ENCODE data around the gene ST6GALNAC1. TPM values are rescaled to one million over a fixed set of nuclear protein-coding genes. Genes with fewer than 3 reads are reported as not detected.

The ST6GALNAC1 gene
- total and polyA plus RNA-seq, 2 of the 4 experiments (the other 2 are of a cell fraction): not detected

- H2AK5ac ChIP-seq (ENCODE audit: low read depth, low read length): peak overlapping the region; percentile 23; the same call in 1 of the 2 replicates
- peak; percentile 71 for TF ChIP-seq POLR2A (IDR thresholded peaks at IDR 0.05; ENCODE audit: low read depth, low read length)
- TF ChIP-seq ELK1 (IDR thresholded peaks at IDR 0.05; ENCODE audit: borderline replicate concordance, low read depth, low read length): no peak
- no peak for TF ChIP-seq MXI1 (IDR thresholded peaks at IDR 0.05; ENCODE audit: borderline replicate concordance, low read depth, low read length)
- 0 out of 2 replicates have a peak, but pooled peaks have one; percentile 50 for TF ChIP-seq BHLHE40 (IDR thresholded peaks at IDR 0.05; ENCODE audit: low read depth, low read length)
- dilution Hi-C loops (cut with HindIII; ENCODE audit: low sequenced_read_pairs, unreplicated experiment): no loop called here
- peak overlapping the region; percentile 69 for H2BK120ac ChIP-seq (ENCODE audit: low read depth, low read length)
- peaks cover 12% of the 10 kb centered on the region for H3K36me3 ChIP-seq (ENCODE audit: control insufficient read depth, insufficient read depth, low read length)
- DNase-seq (no peak), ATAC-seq (ENCODE audit: low read depth) (peak; percentile 21)
- H3K9me1 ChIP-seq (ENCODE audit: insufficient read depth, low read length): peaks cover 18% of the 10 kb centered on the region
- no peak overlapping the region for H2BK15ac ChIP-seq (ENCODE audit: low read depth, low read length)
- H3K14ac ChIP-seq (replicated peaks; ENCODE audit: low read depth, low read length): peak overlapping the region; percentile 89
- no peaks in the 10 kb centered on the region for H3K9me3 ChIP-seq (ENCODE audit: control insufficient read depth, insufficient read depth, low read length)
- H3K27ac ChIP-seq (ENCODE audit: insufficient read depth, low read length): peak overlapping the region; percentile 76
- H4K20me1 ChIP-seq (ENCODE audit: insufficient read depth, low read length): no peaks in the 10 kb centered on the region
- peak overlapping the region; percentile 78 for H2BK5ac ChIP-seq (ENCODE audit: low read depth, low read length, poor library complexity, severe bottlenecking)
- peak overlapping the region; percentile 79 for H3K4me2 ChIP-seq (ENCODE audit: low read depth, low read length)
- peak overlapping the region; percentile 86 for H3K9ac ChIP-seq (ENCODE audit: low read depth, low read length)
- peak overlapping the region; percentile 68 for H3K23ac ChIP-seq (ENCODE audit: low read depth, low read length)
- no peak overlapping the region for H2BK20ac ChIP-seq (ENCODE audit: low read depth, low read length)
- ChIA-PET POLR2A (ENCODE audit: unreplicated experiment) (interaction anchor here (0.6 to 0.9 kb wide), 2 partner anchors 13 to 97 kb away, joined by 3 to 6 read pairs; no protein-coding TSS in a partner anchor), CTCF (interaction anchor here (1.2 to 1.7 kb wide), 3 partner anchors 10 to 149 kb away, joined by 3 to 6 read pairs (median 3); no protein-coding TSS in a partner anchor)
- peak overlapping the region; percentile 78 for H3K56ac ChIP-seq (ENCODE audit: extremely low read depth, insufficient read depth, low read length)
- H3K4me3 ChIP-seq (ENCODE audit: insufficient read depth, low read depth, low read length): peak overlapping the region; percentile 63
- H2AK9ac ChIP-seq (replicated peaks; ENCODE audit: low read depth, low read length, poor library complexity): peak overlapping the region; percentile 1
- in situ Hi-C loops (cut with MboI; ENCODE audit: low sequenced_read_pairs): no loop called here
- H4K91ac ChIP-seq (ENCODE audit: insufficient read depth, low read depth, low read length): peak overlapping the region; percentile 63
- H3K4me1 ChIP-seq (ENCODE audit: control insufficient read depth, insufficient read depth, low read length): peaks cover 19% of the 10 kb centered on the region
- H3K79me1 ChIP-seq (ENCODE audit: low read depth in 1 of 2, low read length in 2 of 2): peaks cover 0 to 31% of the 10 kb centered on the region in 2 experiments; a peak in 2 of 4 replicates
- WGBS, 2 experiments (ENCODE audit: extremely low coverage in 2 of 2, insufficient read length in 1 of 2): 2% methylated on average over 10 of the region's 19 CpGs; no CpG with 5 or more reads in 1 of the 2 experiments
- peak overlapping the region; percentile 76 to 92 for H4K8ac ChIP-seq (ENCODE audit: low read depth in 2 of 2, low read length in 2 of 2)
- peak overlapping the region; percentile 46; the same call in 1 of the 2 replicates for H3K18ac ChIP-seq (ENCODE audit: low read depth, low read length)
- H2AFZ ChIP-seq (replicated peaks; ENCODE audit: low read length, poor library complexity): peak overlapping the region; percentile 99
- peak overlapping the region; percentile 67 for H3K4ac ChIP-seq (ENCODE audit: low read depth, low read length)
- intact Hi-C loops (cut with micrococcal nuclease): loop anchor here (5.0 kb wide), 1 partner anchor 115 kb away; no protein-coding TSS in a partner anchor
- H3K27me3 ChIP-seq (ENCODE audit: control insufficient read depth, insufficient read depth, low read length): no peaks in the 10 kb centered on the region
- H4K5ac ChIP-seq (ENCODE audit: low read depth, low read length): peak overlapping the region; percentile 75
- BruUV-seq (replicated peaks): no TSS peak
These were observed 28.3 kb upstream of the ST6GALNAC1 start for GRCh38 chr17:76671912-76672262.
